Caco-2 (cell line): Measurements from ENCODE around the gene PARVA. TPM values are rescaled to one million over a fixed set of nuclear protein-coding genes. Genes with fewer than 3 reads are reported as not detected.

Source experiments
- BruUV-seq: library from RNA; stranded (reverse); fragments of 400-500 nt; replicated peaks from 2 replicates; lab custom pipeline; 2021; lab: Mats Ljungman, UMichigan
- CTCF ChIA-PET: fragments of 300-600 bp; sonication (Branson Sonifier 250); formaldehyde crosslinking; loops from one replicate; lab custom pipeline; 2022; ENCODE audit warnings: antibody characterized with exemption; lab: Charles Lee
- POLR2A ChIA-PET: fragments of 300-600 bp; sonication (Branson Sonifier 250); formaldehyde crosslinking; loops from one replicate; lab custom pipeline; 2022; ENCODE audit warnings: antibody characterized with exemption; lab: Charles Lee
- DNase-seq, 2 experiments: peaks; one replicate each; pipeline versions ENCODE4 v3.0.0 to v3.0.0-alpha.2; 2020 to 2022
- H3K27me3 ChIP-seq: replicated peaks from 2 replicates; pipeline ENCODE4 v1.6.0; 2011; ENCODE audit warnings: low read length; ENCODE audit not compliant: control insufficient read depth, insufficient read depth
- H3K36me3 ChIP-seq: 2 replicates; pipeline ENCODE4 v1.5.1; 2011; ENCODE audit warnings: low read length; ENCODE audit not compliant: control insufficient read depth, insufficient read depth
- H3K4me1 ChIP-seq: fragments of 250-450 bp; sonication (Bioruptor Pico); 2 replicates; pipeline ENCODE4 v1.5.1; 2020; ENCODE audit warnings: mild to moderate bottlenecking
- H3K4me3 ChIP-seq: 2 replicates; pipeline ENCODE4 v1.5.1; 2011; ENCODE audit warnings: low read depth, mild to moderate bottlenecking, control low read depth, low read length
- H3K9me3 ChIP-seq: fragments of 250-450 bp; sonication (Bioruptor Pico); 2 replicates; pipeline ENCODE4 v1.5.1; 2020; ENCODE audit warnings: mild to moderate bottlenecking, moderate library complexity
- H3K27ac Mint-ChIP-seq: one replicate; pipeline ENCODE4 v1.8.0; 2022; ENCODE audit warnings: mixed read lengths; ENCODE audit not compliant: unreplicated experiment
- H3K27me3 Mint-ChIP-seq: one replicate; pipeline ENCODE4 v1.8.0; 2022; ENCODE audit warnings: mixed read lengths; ENCODE audit not compliant: insufficient read depth, unreplicated experiment
- H3K36me3 Mint-ChIP-seq: one replicate; pipeline ENCODE4 v1.8.0; 2022; ENCODE audit warnings: mild to moderate bottlenecking, mixed read lengths; ENCODE audit not compliant: insufficient read depth, unreplicated experiment
- H3K4me1 Mint-ChIP-seq: one replicate; pipeline ENCODE4 v1.8.0; 2022; ENCODE audit warnings: low read depth, mixed read lengths; ENCODE audit not compliant: unreplicated experiment
- H3K4me3 Mint-ChIP-seq: one replicate; pipeline ENCODE4 v1.8.0; 2022; ENCODE audit warnings: mild to moderate bottlenecking, moderate library complexity, mixed read lengths; ENCODE audit not compliant: unreplicated experiment
- H3K9me3 Mint-ChIP-seq: one replicate; pipeline ENCODE4 v1.8.0; 2022; ENCODE audit warnings: mixed read lengths; ENCODE audit not compliant: unreplicated experiment
- intact Hi-C: fragments of 100-400 bp; cut with micrococcal nuclease; formaldehyde crosslinking; loops from one replicate; pipeline ENCODE4 v1.10.0; 2022; ENCODE audit not compliant: unreplicated experiment
- total RNA-seq: library from RNA; stranded (reverse); gene quantifications from 2 replicates; pipeline ENCODE4 v1.2.3, GENCODE V29; 2022
- TF ChIP-seq, protein P1 (sequence below), 2 experiments: fragments of 200-600 bp in 1 of 2; IDR thresholded peaks; 1 replicate in 1 of 2; 2 replicates in 1 of 2; pipeline versions ENCODE4 v1.5.1 to v1.8.0; 2011 to 2022; ENCODE audit warnings: antibody characterized with exemption in 1 of 2, control low read depth in 1 of 2, inconsistent platforms in 1 of 2, low read depth in 1 of 2, low read length in 1 of 2, mild to moderate bottlenecking in 1 of 2, moderate library complexity in 1 of 2; ENCODE audit not compliant: insufficient read depth in 1 of 2, severe bottlenecking in 1 of 2, unreplicated experiment in 1 of 2

Gene PARVA
- total RNA-seq, 1 experiment from 2014 or later = 45.3 TPM

DNA sequence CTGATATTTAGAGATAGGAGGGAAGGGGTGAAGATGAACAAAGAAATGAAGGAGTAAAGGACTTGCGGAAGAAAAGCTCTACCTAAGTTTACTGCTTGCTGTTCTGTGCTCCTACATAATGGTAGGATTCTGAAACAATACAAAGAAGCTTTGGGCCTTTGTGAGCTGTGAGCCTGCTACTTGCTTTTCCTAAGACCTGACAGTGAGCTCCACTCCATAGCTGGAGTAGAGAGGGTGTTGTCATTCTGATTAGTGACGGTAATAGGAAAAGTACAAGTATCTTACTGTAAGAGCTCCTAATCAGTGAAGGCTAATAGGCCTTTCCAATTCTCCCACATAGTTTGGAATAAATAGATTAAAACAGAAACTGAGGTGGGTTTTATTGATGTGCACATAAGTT is 75.9 kb downstream of the PARVA start:
- intact Hi-C loops = no loop called here

DNA sequence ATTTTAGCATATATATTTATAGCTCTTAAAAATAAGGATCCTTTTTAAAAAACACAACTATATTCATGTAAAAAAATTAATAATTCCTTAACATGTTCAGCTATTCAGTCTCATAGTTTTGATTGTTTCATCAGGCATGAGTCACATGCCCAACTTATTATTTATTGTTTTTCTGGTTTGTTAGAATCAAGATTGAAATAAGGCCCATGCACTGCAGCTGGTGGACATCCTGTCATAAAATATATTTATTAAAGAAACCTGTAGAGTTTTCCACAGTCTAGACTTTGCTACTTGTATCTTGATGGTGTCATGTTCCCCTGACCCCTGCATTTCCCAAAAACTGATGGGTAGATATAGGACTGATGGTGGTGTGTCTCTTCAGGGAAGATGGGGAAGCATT is 77.4 kb downstream of the PARVA start:
- Mint-ChIP-seq H3K4me3 (no peak overlapping the region), H3K27me3 (no peaks in the 10 kb centered on the region), H3K9me3 (no peaks in the 10 kb centered on the region), H3K4me1 (no peaks in the 10 kb centered on the region), H3K36me3 (no peaks in the 10 kb centered on the region), H3K27ac (no peak overlapping the region)
- no peaks in the 10 kb centered on the region for H3K36me3 ChIP-seq
- CTCF ChIA-PET = no interaction called here
- no TSS peak for BruUV-seq
- intact Hi-C loops = no loop called here
- H3K9me3 ChIP-seq = no peaks in the 10 kb centered on the region
- DNase-seq = no peak
- no peak overlapping the region for H3K4me3 ChIP-seq
- POLR2A ChIA-PET = no interaction called here
- no peaks in the 10 kb centered on the region for H3K27me3 ChIP-seq
- no peaks in the 10 kb centered on the region for H3K4me1 ChIP-seq
- TF ChIP-seq, protein P1, sequence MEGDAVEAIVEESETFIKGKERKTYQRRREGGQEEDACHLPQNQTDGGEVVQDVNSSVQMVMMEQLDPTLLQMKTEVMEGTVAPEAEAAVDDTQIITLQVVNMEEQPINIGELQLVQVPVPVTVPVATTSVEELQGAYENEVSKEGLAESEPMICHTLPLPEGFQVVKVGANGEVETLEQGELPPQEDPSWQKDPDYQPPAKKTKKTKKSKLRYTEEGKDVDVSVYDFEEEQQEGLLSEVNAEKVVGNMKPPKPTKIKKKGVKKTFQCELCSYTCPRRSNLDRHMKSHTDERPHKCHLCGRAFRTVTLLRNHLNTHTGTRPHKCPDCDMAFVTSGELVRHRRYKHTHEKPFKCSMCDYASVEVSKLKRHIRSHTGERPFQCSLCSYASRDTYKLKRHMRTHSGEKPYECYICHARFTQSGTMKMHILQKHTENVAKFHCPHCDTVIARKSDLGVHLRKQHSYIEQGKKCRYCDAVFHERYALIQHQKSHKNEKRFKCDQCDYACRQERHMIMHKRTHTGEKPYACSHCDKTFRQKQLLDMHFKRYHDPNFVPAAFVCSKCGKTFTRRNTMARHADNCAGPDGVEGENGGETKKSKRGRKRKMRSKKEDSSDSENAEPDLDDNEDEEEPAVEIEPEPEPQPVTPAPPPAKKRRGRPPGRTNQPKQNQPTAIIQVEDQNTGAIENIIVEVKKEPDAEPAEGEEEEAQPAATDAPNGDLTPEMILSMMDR (IDR thresholded peaks at IDR 0.05; ENCODE audit: insufficient read depth in 1 of 2, low read depth in 1 of 2, low read length in 1 of 2, severe bottlenecking in 1 of 2, unreplicated experiment in 1 of 2) = no peak

More for the DNA sequence above, 75.9 kb downstream of the PARVA start:
- Mint-ChIP-seq H3K9me3 (no peaks in the 10 kb centered on the region), H3K27ac (no peak overlapping the region), H3K4me3 (no peak overlapping the region), H3K4me1 (no peaks in the 10 kb centered on the region), H3K27me3 (no peaks in the 10 kb centered on the region), H3K36me3 (no peaks in the 10 kb centered on the region)
- H3K4me3 ChIP-seq = no peak overlapping the region
- no peak for DNase-seq
- H3K27me3 ChIP-seq = no peaks in the 10 kb centered on the region
- CTCF ChIA-PET = interaction anchor here (0.5 kb wide), 1 partner anchor 55 kb away, joined by 3 read pairs; no protein-coding TSS in a partner anchor
- no TSS peak for BruUV-seq
- no peaks in the 10 kb centered on the region for H3K36me3 ChIP-seq
- POLR2A ChIA-PET = no interaction called here
- H3K4me1 ChIP-seq = no peaks in the 10 kb centered on the region
- TF ChIP-seq, protein P1 (IDR thresholded peaks at IDR 0.05; ENCODE audit: insufficient read depth in 1 of 2, low read depth in 1 of 2, low read length in 1 of 2, severe bottlenecking in 1 of 2, unreplicated experiment in 1 of 2) = no peak
- H3K9me3 ChIP-seq = no peaks in the 10 kb centered on the region

DNA sequence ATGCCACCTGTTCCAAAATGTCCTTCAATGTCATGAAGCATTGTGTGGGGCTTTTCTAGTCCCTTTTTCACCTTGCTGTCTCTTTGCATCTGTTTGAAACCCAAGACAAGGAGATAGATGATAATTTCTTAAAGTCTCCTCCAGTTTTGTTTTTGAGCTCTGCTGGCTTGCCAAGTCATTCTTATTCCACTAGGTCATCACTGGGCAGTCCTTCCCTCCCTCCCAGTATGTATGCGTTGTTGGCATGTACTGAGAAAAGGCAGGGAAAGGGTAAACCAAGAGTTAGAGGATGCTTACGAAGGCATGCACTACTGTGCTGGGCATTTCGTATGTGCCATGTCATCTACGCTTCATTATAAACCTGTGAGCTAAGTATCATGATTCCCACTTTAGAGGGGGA is 78.6 kb downstream of the PARVA start:
- H3K36me3 Mint-ChIP-seq = no peaks in the 10 kb centered on the region
- no peak overlapping the region for H3K27ac Mint-ChIP-seq
- H3K4me3 ChIP-seq = no peak overlapping the region
- no peaks in the 10 kb centered on the region for H3K9me3 Mint-ChIP-seq
- H3K36me3 ChIP-seq = no peaks in the 10 kb centered on the region
- no TSS peak for BruUV-seq
- no peaks in the 10 kb centered on the region for H3K4me1 Mint-ChIP-seq
- H3K27me3 Mint-ChIP-seq = no peaks in the 10 kb centered on the region
- H3K4me3 Mint-ChIP-seq = no peak overlapping the region
- CTCF ChIA-PET = no interaction called here
- TF ChIP-seq, protein P1 (IDR thresholded peaks at IDR 0.05; ENCODE audit: insufficient read depth in 1 of 2, low read depth in 1 of 2, low read length in 1 of 2, severe bottlenecking in 1 of 2, unreplicated experiment in 1 of 2) = no peak
- intact Hi-C loops = no loop called here
- no peak for DNase-seq
- H3K9me3 ChIP-seq = no peaks in the 10 kb centered on the region
- H3K27me3 ChIP-seq = no peaks in the 10 kb centered on the region
- H3K4me1 ChIP-seq = no peaks in the 10 kb centered on the region
- POLR2A ChIA-PET = no interaction called here
